ENCODE data around the gene FOXP1. TPM values are rescaled to one million over a fixed set of nuclear protein-coding genes. Genes with fewer than 3 reads are reported as not detected.

The FOXP1 gene
- total RNA-seq, 1 experiment from 2014 or later: 22.1 TPM

DNA sequence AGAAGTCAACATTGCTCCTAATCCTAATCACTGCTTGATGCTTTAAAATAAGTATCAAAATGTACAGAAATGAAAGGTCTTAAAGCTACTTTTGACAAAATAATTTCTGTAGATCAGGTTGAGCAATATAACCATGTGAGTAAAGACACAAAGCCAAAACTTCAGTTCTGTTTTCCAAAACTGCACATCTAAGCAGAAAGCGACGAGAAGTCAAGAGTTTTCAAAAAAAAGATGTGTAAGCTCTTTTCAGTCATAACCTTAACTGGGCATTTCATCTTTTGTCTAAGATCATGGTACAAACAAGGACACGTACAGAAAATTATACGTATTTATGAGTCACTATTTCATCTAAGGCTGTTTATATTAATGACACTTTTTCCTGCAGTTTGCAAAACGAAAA is 608.8 kb downstream of the FOXP1 start:
- no peak overlapping the region for H3K4me3 ChIP-seq
- H3K4me1 ChIP-seq (replicated peaks): no peaks in the 10 kb centered on the region
- no peaks in the 10 kb centered on the region for H3K9me3 ChIP-seq (replicated peaks)
- no peaks in the 10 kb centered on the region for H3K27me3 ChIP-seq (replicated peaks)
- H3K27ac ChIP-seq: no peak overlapping the region
- H3K36me3 ChIP-seq: peaks cover 43% of the 10 kb centered on the region
- DNase-seq (ENCODE audit: low read depth in 1 of 2, low spot score in 2 of 2): no peak

DNA sequence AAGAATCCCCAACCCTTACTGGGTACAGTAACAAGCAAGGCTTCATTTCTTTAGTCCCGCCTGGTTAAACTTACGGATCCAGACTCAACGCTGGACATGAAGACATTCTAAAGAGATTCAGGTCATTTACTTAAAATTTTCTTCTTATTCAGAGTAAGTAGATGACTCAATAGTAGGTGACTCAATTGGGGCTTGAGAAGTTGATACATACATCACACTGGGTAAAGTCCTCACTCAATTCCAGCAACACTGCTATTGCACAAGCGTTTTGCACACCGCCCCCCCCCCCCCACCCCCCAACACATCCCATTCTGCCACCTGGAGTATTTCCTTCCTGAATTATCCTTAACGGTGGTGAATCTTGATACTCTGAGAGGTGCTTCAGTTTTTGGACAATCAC is 610.0 kb downstream of the FOXP1 start:
- DNase-seq (ENCODE audit: low read depth in 1 of 2, low spot score in 2 of 2): no peak
- Histone ChIP-seq H3K9me3 (replicated peaks) (no peaks in the 10 kb centered on the region), H3K27me3 (replicated peaks) (no peaks in the 10 kb centered on the region), H3K4me1 (replicated peaks) (no peaks in the 10 kb centered on the region), H3K27ac (no peak overlapping the region), H3K4me3 (no peak overlapping the region), H3K36me3 (peaks cover 50% of the 10 kb centered on the region)

DNA sequence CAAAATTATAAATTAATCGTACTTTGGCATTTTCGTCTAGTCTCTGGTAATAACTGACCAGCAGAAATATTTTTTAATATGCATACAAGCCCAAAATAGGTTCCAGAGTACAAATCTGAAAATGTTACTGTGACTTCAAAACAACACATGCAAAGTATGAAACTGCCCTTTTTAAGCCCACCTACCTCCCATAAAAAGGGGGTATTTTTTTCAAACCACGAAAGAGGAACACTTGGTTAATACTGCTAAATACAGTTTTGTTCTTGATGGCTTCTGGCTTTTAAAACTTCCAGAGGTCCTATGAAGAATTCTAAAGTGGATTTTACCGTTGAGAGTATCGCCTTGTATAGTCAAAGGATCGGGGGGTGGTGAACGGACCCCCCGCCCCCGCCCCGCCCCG is 610.7 kb downstream of the FOXP1 start:
- no peak for DNase-seq (ENCODE audit: low read depth in 1 of 2, low spot score in 2 of 2)
- Histone ChIP-seq H3K4me3 (no peak overlapping the region), H3K36me3 (peaks cover 47% of the 10 kb centered on the region), H3K4me1 (replicated peaks) (no peaks in the 10 kb centered on the region), H3K27ac (no peak overlapping the region), H3K9me3 (replicated peaks) (no peaks in the 10 kb centered on the region), H3K27me3 (replicated peaks) (no peaks in the 10 kb centered on the region)

DNA sequence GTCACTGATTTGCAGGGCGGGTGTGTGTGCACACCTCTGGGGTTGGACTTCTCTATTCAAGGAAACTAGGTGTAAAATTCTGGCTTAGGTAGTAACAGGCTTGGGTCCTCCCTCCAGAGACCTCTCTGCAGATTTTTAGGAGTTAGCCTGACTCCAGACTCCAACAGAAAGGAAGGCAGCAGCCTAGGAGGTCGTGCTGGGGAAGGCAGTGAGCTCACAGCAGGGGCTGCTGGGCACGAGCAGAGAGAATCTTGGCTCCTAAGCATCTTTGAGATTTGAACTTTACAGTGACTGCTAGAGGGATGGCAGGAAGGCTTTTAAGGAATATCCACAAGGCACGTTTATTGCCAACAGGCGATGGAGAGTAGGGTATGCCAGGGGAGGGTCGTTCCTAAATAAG is 612.6 kb downstream of the FOXP1 start:
- Histone ChIP-seq H3K27me3 (replicated peaks) (no peaks in the 10 kb centered on the region), H3K9me3 (replicated peaks) (no peaks in the 10 kb centered on the region), H3K27ac (no peak overlapping the region), H3K36me3 (peaks cover 39% of the 10 kb centered on the region), H3K4me1 (replicated peaks) (no peaks in the 10 kb centered on the region), H3K4me3 (no peak overlapping the region)
- DNase-seq (ENCODE audit: low read depth in 1 of 2, low spot score in 2 of 2): no peak

DNA sequence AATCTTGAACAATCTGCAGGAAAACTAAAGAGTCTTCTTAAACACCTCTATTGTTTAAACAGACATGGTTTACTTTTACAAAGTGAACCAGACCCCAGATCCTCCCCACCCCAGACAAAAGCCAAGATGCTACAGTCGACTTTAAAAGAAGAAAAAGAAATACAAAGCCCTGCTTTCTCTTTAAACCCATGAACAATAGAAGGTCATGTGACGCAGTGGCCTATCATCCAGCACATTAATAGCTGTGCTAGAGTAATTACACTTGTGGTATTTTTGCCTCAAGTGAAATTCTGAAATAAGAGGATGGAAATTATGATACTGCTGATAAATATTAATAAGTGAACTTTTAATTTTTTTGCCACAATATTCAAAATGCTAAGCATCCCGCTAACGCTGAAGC is 613.4 kb downstream of the FOXP1 start:
- Histone ChIP-seq H3K27ac (no peak overlapping the region), H3K9me3 (replicated peaks) (no peaks in the 10 kb centered on the region), H3K4me1 (replicated peaks) (no peaks in the 10 kb centered on the region), H3K4me3 (no peak overlapping the region), H3K36me3 (peaks cover 38% of the 10 kb centered on the region), H3K27me3 (replicated peaks) (no peaks in the 10 kb centered on the region)
- DNase-seq (ENCODE audit: low read depth in 1 of 2, low spot score in 2 of 2): no peak

DNA sequence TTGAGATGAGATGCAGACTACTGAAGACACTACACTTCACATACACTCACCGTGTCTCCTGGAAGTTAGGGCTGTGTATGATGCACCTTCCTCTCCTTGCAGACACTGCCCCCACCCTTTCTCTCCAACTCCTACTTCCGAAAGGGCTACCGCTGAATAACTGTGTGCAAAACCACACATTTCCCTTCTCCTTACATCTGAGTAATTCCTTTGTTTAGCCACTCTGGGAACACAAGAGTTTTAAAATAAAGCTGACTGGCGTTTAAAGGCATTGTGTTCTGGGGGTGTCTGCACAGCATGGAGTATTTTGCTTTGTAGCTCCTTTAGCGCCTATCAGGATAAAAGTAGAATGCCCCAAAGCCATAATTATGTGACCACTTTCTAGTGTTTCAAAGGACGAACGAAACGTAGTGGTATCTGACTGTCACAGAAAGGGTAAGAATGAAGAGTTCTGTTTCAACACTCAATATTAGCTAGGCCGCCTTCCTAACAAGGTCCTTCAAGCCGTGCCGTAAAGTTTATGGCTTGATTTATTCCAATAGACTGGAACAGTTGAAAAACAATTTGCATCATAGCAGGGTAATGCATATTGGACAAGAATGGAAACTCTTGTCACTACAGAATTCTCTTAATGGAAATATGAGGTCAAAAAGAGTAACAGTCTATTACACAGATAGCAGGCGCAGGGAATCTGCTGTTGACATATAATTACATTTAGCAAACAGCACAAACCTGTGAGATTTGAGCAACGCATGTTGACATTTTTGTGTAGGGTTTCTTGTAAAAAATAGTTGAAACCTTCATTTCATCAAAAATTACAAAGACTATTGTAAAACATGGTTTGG is 619.9 kb downstream of the FOXP1 start:
- no peaks in the 10 kb centered on the region for H3K27me3 ChIP-seq (replicated peaks)
- peaks cover 10% of the 10 kb centered on the region for H3K4me1 ChIP-seq (replicated peaks)
- H3K4me3 ChIP-seq: no peak overlapping the region
- H3K36me3 ChIP-seq: peaks cover 44% of the 10 kb centered on the region
- peak in 1 of 2 experiments; percentile 16 for DNase-seq (ENCODE audit: low read depth in 1 of 2, low spot score in 2 of 2)
- no peak overlapping the region for H3K27ac ChIP-seq
- H3K9me3 ChIP-seq (replicated peaks): no peaks in the 10 kb centered on the region

DNA sequence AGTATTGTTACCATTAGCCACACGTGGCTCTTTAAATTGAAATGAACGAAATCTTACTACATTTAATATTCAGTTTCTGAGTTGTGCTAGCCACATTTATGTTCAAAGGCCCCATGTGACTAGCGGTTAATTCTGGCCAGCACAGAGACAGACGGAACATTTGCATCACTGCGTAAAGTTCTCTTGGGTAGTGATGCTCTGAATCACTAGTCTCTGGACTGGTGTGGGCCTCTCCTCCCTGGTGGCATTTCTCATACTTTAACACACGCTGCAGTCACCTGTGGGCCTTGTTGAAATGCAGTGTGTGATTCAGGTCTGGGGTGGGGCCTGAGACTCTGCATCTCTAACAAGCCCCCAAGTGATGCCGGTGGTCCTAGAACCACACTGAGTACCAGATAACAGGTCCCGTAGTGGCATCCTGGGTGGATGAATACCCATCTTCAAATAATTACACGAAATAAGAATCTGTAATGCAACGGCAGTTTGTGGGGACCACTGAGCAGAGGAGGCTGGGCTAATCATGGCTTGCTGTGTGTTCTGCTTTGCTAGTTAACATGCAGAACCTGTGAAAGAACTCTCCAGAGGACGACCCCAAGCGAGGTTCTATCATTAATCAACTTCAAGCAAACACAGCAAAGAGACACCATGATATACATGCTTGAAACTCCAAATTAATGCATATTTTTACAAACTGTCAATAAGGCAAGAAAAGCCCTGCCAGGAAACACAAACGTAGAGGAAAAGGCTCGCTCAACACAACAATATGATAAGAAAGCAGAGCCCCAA is 623.8 kb downstream of the FOXP1 start:
- H3K27me3 ChIP-seq (replicated peaks): no peaks in the 10 kb centered on the region
- H3K27ac ChIP-seq: no peak overlapping the region
- no peak for DNase-seq (ENCODE audit: low read depth in 1 of 2, low spot score in 2 of 2)
- no peak overlapping the region for H3K4me3 ChIP-seq
- peaks cover 26% of the 10 kb centered on the region for H3K36me3 ChIP-seq
- H3K4me1 ChIP-seq (replicated peaks): peaks cover 12% of the 10 kb centered on the region
- no peaks in the 10 kb centered on the region for H3K9me3 ChIP-seq (replicated peaks)

DNA sequence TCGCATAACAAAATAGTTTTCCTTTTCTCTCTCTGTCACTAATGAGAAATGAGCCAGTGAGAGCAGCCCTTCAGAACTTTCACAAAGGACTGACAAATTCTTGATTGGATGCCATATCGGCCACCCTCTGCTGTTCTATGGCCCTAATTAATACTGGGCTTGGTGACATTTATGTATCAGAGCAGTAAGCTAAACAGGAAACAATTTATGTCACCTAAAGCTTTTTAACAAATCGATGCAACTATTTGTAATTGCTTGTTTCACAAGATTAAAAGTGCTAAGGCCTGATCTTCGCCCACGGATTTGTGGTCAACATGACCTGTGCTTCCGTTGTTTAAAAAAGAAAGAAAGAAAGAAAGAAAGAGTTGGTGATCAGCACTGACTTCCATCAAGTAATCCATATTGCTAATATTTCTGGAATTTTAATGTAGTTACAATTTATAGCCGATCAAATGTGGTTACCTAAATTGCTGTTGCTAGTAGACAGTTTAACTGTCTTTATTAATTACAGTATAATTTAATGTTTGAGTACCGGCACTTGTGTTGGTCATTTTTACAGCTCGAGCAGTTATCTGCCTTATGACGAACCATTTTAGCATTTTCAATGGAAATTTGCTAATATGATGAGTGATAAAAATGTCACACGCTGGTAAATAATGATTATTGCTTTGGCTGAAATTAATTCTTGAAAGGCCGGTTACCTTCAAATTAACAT is 631.3 kb downstream of the FOXP1 start:
- DNase-seq (ENCODE audit: low read depth in 1 of 2, low spot score in 2 of 2): no peak
- Histone ChIP-seq H3K4me3 (no peak overlapping the region), H3K9me3 (replicated peaks) (no peaks in the 10 kb centered on the region)

DNA sequence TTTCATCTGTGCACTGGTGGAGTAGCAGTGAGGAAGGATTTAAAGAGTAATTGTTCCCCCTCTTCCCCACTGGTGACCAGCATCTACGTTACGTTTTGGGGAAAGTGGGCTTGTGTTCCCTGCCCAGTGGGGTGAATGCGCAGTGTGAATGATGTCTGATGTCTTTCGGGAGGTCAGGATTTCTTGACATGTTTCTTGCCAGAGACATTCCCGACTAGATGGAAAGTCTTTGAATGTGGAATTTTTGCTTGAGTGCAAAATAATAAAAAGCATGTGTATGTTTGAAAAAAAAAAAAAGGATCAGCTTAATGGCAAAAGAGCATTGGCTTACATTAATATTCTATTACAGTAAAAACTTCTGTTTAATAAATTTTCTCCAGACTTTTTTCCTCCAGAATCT is 632.2 kb downstream of the FOXP1 start:
- DNase-seq (ENCODE audit: low read depth in 1 of 2, low spot score in 2 of 2): no peak
- Histone ChIP-seq H3K9me3 (replicated peaks) (no peaks in the 10 kb centered on the region), H3K36me3 (peaks cover 2% of the 10 kb centered on the region; the same call in 1 of the 2 replicates), H3K4me1 (replicated peaks) (0 out of 2 replicates have a peak, but pooled peaks cover 3% of the 10 kb centered on the region), H3K27ac (no peak overlapping the region), H3K4me3 (no peak overlapping the region), H3K27me3 (replicated peaks) (no peaks in the 10 kb centered on the region)

More for the DNA sequence above, 631.3 kb downstream of the FOXP1 start:
- Histone ChIP-seq H3K36me3 (peaks cover 2% of the 10 kb centered on the region; the same call in 1 of the 2 replicates), H3K27ac (no peak overlapping the region), H3K4me1 (replicated peaks) (0 out of 2 replicates have a peak, but pooled peaks cover 3% of the 10 kb centered on the region), H3K27me3 (replicated peaks) (no peaks in the 10 kb centered on the region)

DNA sequence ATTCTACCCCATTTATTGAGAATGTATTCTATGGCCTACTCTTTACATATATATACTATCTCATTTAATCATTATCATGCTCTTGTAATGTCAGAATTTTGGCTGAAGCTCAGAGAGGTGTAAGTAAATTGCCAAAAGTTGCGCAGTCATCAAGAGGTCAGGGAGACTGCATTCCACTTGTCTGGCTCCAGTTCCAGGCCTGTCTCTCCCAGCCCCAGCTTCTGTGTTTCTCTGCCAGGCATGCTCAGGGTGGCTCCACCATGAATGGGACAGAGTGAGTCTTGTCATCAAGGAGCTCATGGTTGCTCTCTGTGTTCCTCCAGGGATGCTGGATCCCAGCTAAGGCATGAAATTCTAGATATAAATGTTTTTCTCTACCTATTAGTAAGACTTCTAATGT is 635.9 kb downstream of the FOXP1 start:
- Histone ChIP-seq H3K4me3 (no peak overlapping the region), H3K4me1 (replicated peaks) (no peaks in the 10 kb centered on the region), H3K9me3 (replicated peaks) (no peaks in the 10 kb centered on the region), H3K27me3 (replicated peaks) (no peaks in the 10 kb centered on the region), H3K36me3 (no peaks in the 10 kb centered on the region), H3K27ac (no peak overlapping the region)
- DNase-seq (ENCODE audit: low read depth in 1 of 2, low spot score in 2 of 2): no peak

DNA sequence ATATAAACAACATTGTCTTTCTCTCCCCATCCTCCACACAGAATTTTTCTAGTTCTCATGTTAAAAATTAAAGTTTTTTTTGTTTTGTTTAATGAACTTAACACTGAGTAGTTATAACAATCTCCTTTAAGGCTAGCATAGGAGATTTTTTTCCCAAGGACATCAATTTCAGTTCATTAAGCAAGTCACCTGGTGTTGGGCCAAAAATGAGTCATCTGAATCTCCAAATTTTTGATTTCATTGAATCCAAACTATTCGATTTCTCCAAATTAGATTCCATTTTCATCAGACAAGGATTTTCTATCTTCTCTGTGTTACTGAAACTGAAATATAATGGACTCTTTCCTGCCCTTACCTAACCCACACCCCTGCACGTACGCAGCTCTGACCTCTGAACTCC is 639.6 kb downstream of the FOXP1 start:
- Histone ChIP-seq H3K4me3 (no peak overlapping the region), H3K27me3 (replicated peaks) (no peaks in the 10 kb centered on the region), H3K9me3 (replicated peaks) (no peaks in the 10 kb centered on the region), H3K4me1 (replicated peaks) (no peaks in the 10 kb centered on the region), H3K36me3 (no peaks in the 10 kb centered on the region), H3K27ac (no peak overlapping the region)
- DNase-seq (ENCODE audit: low read depth in 1 of 2, low spot score in 2 of 2): no peak

DNA sequence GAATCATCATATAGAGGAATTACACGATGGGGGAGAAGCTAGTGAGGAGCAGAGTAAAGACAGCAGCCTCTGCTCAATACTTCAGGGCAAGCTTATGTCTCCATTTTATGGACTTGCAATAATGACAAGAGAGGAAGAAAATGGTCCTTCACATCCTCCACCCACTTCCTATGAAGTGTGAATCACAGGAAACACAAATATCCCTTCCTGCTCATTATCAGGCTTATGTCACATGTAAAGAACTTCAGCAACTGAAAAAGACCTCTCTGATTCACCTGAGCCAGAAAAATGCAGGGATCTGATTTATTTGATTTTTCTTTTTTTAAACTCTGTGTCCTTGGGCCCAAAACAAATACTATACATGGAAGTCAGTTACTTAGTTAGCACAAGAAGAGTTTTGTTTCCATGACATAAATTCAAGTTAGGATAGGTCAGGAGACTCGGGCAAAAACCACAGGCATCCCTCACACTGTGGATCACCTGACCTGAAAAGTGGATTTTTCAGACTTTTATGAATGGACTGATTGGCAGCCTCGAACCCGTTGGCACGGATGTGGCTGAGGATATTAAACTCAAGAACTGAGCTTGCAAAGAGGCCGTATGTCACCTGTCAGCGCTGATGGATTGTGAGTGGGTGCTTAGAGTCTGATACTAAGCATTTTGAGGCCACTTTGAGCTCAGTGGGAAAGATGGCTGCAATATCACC is 650.3 kb downstream of the FOXP1 start:
- no peaks in the 10 kb centered on the region for H3K36me3 ChIP-seq
- no peak overlapping the region for H3K27ac ChIP-seq
- H3K9me3 ChIP-seq (replicated peaks): no peaks in the 10 kb centered on the region
- DNase-seq (ENCODE audit: low read depth in 1 of 2, low spot score in 2 of 2): no peak
- no peaks in the 10 kb centered on the region for H3K27me3 ChIP-seq (replicated peaks)
- H3K4me3 ChIP-seq: no peak overlapping the region
- no peaks in the 10 kb centered on the region for H3K4me1 ChIP-seq (replicated peaks)

DNA sequence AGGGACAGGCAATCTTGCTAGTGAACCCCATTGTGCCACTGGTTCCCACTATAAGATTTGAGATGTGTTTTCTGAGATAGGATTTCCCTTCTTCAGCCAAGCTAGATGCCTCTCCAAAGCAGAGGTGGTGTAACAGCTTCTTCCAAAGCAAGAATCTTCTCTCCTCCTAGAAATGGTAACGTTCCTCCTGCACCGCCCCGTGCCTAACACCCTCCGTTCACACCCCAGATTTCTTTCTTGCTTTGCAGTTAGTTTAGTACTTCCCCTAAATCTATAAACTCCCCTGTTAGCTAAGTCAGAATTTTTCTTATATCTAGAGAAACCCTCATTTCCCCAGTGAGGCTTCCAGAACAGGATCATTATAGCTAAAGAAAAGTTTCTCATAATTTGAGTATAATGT is 653.5 kb downstream of the FOXP1 start:
- DNase-seq (ENCODE audit: low read depth in 1 of 2, low spot score in 2 of 2): no peak
- H3K4me1 ChIP-seq (replicated peaks): no peaks in the 10 kb centered on the region
- H3K4me3 ChIP-seq: no peak overlapping the region
- no peaks in the 10 kb centered on the region for H3K27me3 ChIP-seq (replicated peaks)
- no peaks in the 10 kb centered on the region for H3K36me3 ChIP-seq
- H3K27ac ChIP-seq: no peak overlapping the region
- H3K9me3 ChIP-seq (replicated peaks): no peaks in the 10 kb centered on the region
